PC-9 (cell line): ENCODE data around the gene RDH16.
"Not testable (repeated sequence)": the region's sequence is repeated elsewhere in the genome, so short reads cannot be mapped to it uniquely, and the experiment has no call there.

Experiments
- EZH2 ChIP-seq: fragments of 200-600 bp; sonication (generic); IDR thresholded peaks from 2 replicates; pipeline ENCODE4 v1.8.0; 2017; ENCODE audit warnings: antibody characterized with exemption, low read depth
- TF ChIP-seq, protein P1 (sequence below): fragments of 200-600 bp; sonication (generic); conservative IDR thresholded peaks from 2 replicates; pipeline ENCODE4 v1.6.1; 2017; ENCODE audit warnings: mixed run types, antibody characterized with exemption, mild to moderate bottlenecking, moderate library complexity

DNA sequence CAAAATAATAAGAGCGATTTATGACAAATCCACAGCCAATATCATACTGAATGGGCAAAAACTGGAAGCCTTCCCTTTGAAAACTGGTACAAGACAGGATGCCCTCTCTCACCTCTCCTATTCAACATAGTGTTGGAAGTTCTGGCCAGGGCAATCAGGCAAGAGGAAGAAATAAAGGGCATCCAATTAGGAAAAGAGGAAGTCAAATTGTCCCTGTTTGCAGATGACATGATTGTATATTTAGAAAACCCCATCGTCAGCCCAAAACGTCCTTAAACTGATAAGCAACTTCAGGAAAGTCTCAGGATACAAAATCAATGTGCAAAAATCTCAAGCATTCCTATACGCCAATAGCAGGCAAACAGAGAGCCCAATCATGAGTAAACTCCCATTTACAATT lies 4.8 kb upstream of the RDH16 start:
- TF ChIP-seq EZH2, result not testable (repeated sequence)
- TF ChIP-seq, protein P1, sequence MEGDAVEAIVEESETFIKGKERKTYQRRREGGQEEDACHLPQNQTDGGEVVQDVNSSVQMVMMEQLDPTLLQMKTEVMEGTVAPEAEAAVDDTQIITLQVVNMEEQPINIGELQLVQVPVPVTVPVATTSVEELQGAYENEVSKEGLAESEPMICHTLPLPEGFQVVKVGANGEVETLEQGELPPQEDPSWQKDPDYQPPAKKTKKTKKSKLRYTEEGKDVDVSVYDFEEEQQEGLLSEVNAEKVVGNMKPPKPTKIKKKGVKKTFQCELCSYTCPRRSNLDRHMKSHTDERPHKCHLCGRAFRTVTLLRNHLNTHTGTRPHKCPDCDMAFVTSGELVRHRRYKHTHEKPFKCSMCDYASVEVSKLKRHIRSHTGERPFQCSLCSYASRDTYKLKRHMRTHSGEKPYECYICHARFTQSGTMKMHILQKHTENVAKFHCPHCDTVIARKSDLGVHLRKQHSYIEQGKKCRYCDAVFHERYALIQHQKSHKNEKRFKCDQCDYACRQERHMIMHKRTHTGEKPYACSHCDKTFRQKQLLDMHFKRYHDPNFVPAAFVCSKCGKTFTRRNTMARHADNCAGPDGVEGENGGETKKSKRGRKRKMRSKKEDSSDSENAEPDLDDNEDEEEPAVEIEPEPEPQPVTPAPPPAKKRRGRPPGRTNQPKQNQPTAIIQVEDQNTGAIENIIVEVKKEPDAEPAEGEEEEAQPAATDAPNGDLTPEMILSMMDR, result not testable (repeated sequence)
